ENCODE measurements around the gene CALML6. TPM values are rescaled to one million over a fixed set of nuclear protein-coding genes. Genes with fewer than 3 reads are reported as not detected.

Gene CALML6
- total RNA-seq, 2 donors from 2014 or later, result not detected

GRCh38 chr1:1874901-1875300 is 40.2 kb upstream of the CALML6 start:
- Histone ChIP-seq H3K4me1 (ENCODE audit: control insufficient read depth in 1 of 2, low read depth in 2 of 2) (peaks cover 27 to 78% of the 10 kb centered on the region in 2 donors), H3K27ac (no peak overlapping the region), H3K9me3 (no peaks in the 10 kb centered on the region), H3K27me3 (replicated peaks; ENCODE audit: insufficient read depth) (no peaks in the 10 kb centered on the region), H3K4me3 (no peak overlapping the region), H3K36me3 (peaks cover 4% of the 10 kb centered on the region)
- ATAC-seq (ENCODE audit: insufficient number of reproducible peaks, low FRiP score, low read depth) (no peak), DNase-seq (ENCODE audit: low spot score) (no peak)
- TF ChIP-seq CTCF (IDR thresholded peaks at IDR 0.05), result no peak

GRCh38 chr1:1875932-1876331 is 39.1 kb upstream of the CALML6 start:
- ATAC-seq (ENCODE audit: insufficient number of reproducible peaks, low FRiP score, low read depth) (no peak), DNase-seq (ENCODE audit: low spot score) (no peak)
- no peak for TF ChIP-seq CTCF (IDR thresholded peaks at IDR 0.05)
- Histone ChIP-seq H3K4me3 (no peak overlapping the region), H3K9me3 (no peaks in the 10 kb centered on the region), H3K27me3 (replicated peaks; ENCODE audit: insufficient read depth) (no peaks in the 10 kb centered on the region), H3K36me3 (peaks cover 4% of the 10 kb centered on the region), H3K4me1 (ENCODE audit: control insufficient read depth in 1 of 2, low read depth in 2 of 2) (peaks cover 31 to 79% of the 10 kb centered on the region in 2 donors), H3K27ac (no peak overlapping the region)

GRCh38 chr1:1876335-1876930 is 38.6 kb upstream of the CALML6 start:
- DNase-seq (ENCODE audit: low spot score) (no peak), ATAC-seq (ENCODE audit: insufficient number of reproducible peaks, low FRiP score, low read depth) (no peak)
- no peaks in the 10 kb centered on the region for H3K9me3 ChIP-seq
- H3K27ac ChIP-seq, result no peak overlapping the region
- no peak for TF ChIP-seq CTCF (IDR thresholded peaks at IDR 0.05)
- peaks cover 4% of the 10 kb centered on the region for H3K36me3 ChIP-seq
- peaks cover 34 to 79% of the 10 kb centered on the region in 2 donors for H3K4me1 ChIP-seq (ENCODE audit: control insufficient read depth in 1 of 2, low read depth in 2 of 2)
- no peak overlapping the region for H3K4me3 ChIP-seq
- H3K27me3 ChIP-seq (replicated peaks; ENCODE audit: insufficient read depth), result no peaks in the 10 kb centered on the region

GRCh38 chr1:1877865-1878436 is 37.1 kb upstream of the CALML6 start:
- no peaks in the 10 kb centered on the region for H3K9me3 ChIP-seq
- no peaks in the 10 kb centered on the region for H3K27me3 ChIP-seq (replicated peaks; ENCODE audit: insufficient read depth)
- H3K4me1 ChIP-seq (ENCODE audit: control insufficient read depth in 1 of 2, low read depth in 2 of 2), result peaks cover 30 to 79% of the 10 kb centered on the region in 2 donors
- no peak for DNase-seq (ENCODE audit: low spot score)
- no peak overlapping the region for H3K4me3 ChIP-seq
- ATAC-seq (ENCODE audit: insufficient number of reproducible peaks, low FRiP score, low read depth), result no peak
- H3K36me3 ChIP-seq, result peaks cover 4% of the 10 kb centered on the region
- TF ChIP-seq CTCF (IDR thresholded peaks at IDR 0.05), result no peak
- H3K27ac ChIP-seq, result no peak overlapping the region

GRCh38 chr1:1879942-1880341 is 35.1 kb upstream of the CALML6 start:
- H3K4me1 ChIP-seq (ENCODE audit: control insufficient read depth in 1 of 2, low read depth in 2 of 2), result peaks cover 32 to 82% of the 10 kb centered on the region in 2 donors
- no peak for TF ChIP-seq CTCF (IDR thresholded peaks at IDR 0.05)

More at GRCh38 chr1:1879942-1880341, 35.1 kb upstream of the CALML6 start:
- no peak overlapping the region for H3K27ac ChIP-seq
- H3K36me3 ChIP-seq, result peaks cover 4% of the 10 kb centered on the region
- H3K9me3 ChIP-seq, result no peaks in the 10 kb centered on the region
- no peaks in the 10 kb centered on the region for H3K27me3 ChIP-seq (replicated peaks; ENCODE audit: insufficient read depth)
- DNase-seq (ENCODE audit: low spot score), result no peak
- no peak overlapping the region for H3K4me3 ChIP-seq
- ATAC-seq (ENCODE audit: insufficient number of reproducible peaks, low FRiP score, low read depth), result no peak

All from thoracic aorta (tissue), 2 donors.